GM23338 (cell line): ENCODE data around the gene SH3RF2. TPM values are rescaled to one million over a fixed set of nuclear protein-coding genes. Genes with fewer than 3 reads are reported as not detected.

Source experiments
- ATAC-seq: fragments of 200-7000 bp; cut with Tn5 transposase; 3 replicates; pipeline ENCODE4 v1.9.1; 2020
- DNase-seq: peaks from one replicate; pipeline ENCODE4 v3.0.0-alpha.2; 2015; ENCODE audit warnings: low spot score
- H2AFZ ChIP-seq: fragments of 200-600 bp; sonication (generic); 2 replicates; pipeline ENCODE4 v1.8.0; 2016; ENCODE audit warnings: antibody characterized with exemption, mild to moderate bottlenecking, moderate library complexity
- H3F3A ChIP-seq: fragments of 200-600 bp; sonication (generic); replicated peaks from 2 replicates; pipeline ENCODE4 v1.8.0; 2017; ENCODE audit warnings: antibody characterized with exemption, mixed run types, low read depth
- H3K27ac ChIP-seq: fragments of 200-600 bp; sonication (generic); 2 replicates; pipeline ENCODE4 v1.6.1; 2016; ENCODE audit warnings: low read depth
- H3K27me3 ChIP-seq: fragments of 200-600 bp; sonication (generic); 2 replicates; pipeline ENCODE4 v1.8.0; 2016; ENCODE audit warnings: mild to moderate bottlenecking, mixed run types, moderate library complexity; ENCODE audit not compliant: insufficient read depth
- H3K36me3 ChIP-seq: fragments of 200-600 bp; sonication (generic); 2 replicates; pipeline ENCODE4 v1.8.0; 2016; ENCODE audit warnings: mild to moderate bottlenecking; ENCODE audit not compliant: insufficient read depth
- H3K4me1 ChIP-seq: fragments of 200-600 bp; sonication (generic); 2 replicates; pipeline ENCODE4 v1.8.0; 2016; ENCODE audit warnings: mild to moderate bottlenecking, moderate library complexity; ENCODE audit not compliant: insufficient read depth
- H3K4me2 ChIP-seq: fragments of 200-600 bp; sonication (generic); 2 replicates; pipeline ENCODE4 v1.7.1; 2017; ENCODE audit warnings: mixed run types
- H3K4me3 ChIP-seq: fragments of 200-600 bp; sonication (generic); 2 replicates; pipeline ENCODE4 v1.6.1; 2016; ENCODE audit warnings: mixed run types
- H3K79me2 ChIP-seq: fragments of 200-600 bp; sonication (generic); replicated peaks from 2 replicates; pipeline ENCODE4 v1.8.0; 2017; ENCODE audit warnings: mild to moderate bottlenecking; ENCODE audit not compliant: insufficient read depth
- H3K9me2 ChIP-seq: fragments of 200-600 bp; sonication (generic); 2 replicates; pipeline ENCODE4 v1.8.0; 2017; ENCODE audit not compliant: insufficient read depth
- H4K20me1 ChIP-seq: fragments of 200-600 bp; sonication (generic); replicated peaks from 2 replicates; pipeline ENCODE4 v1.8.0; 2017; ENCODE audit warnings: mild to moderate bottlenecking; ENCODE audit not compliant: insufficient read depth
- H3K27ac Mint-ChIP-seq: 2 replicates; pipeline ENCODE4 v1.8.0; 2020; ENCODE audit warnings: inconsistent platforms, mild to moderate bottlenecking, moderate library complexity, mixed read lengths
- H3K27me3 Mint-ChIP-seq: 3 replicates; pipeline ENCODE4 v1.8.0; 2022; ENCODE audit warnings: low read depth, mild to moderate bottlenecking, moderate library complexity, mixed read lengths, inconsistent platforms; ENCODE audit not compliant: insufficient read depth, poor library complexity
- H3K36me3 Mint-ChIP-seq: 3 replicates; pipeline ENCODE4 v1.8.0; 2021; ENCODE audit warnings: low read depth, mild to moderate bottlenecking, inconsistent platforms, moderate library complexity, mixed read lengths
- H3K4me1 Mint-ChIP-seq: 3 replicates; pipeline ENCODE4 v1.8.0; 2020; ENCODE audit warnings: mild to moderate bottlenecking, inconsistent platforms, mixed read lengths
- H3K4me3 Mint-ChIP-seq: 3 replicates; pipeline ENCODE4 v1.8.0; 2021; ENCODE audit warnings: moderate library complexity, mild to moderate bottlenecking, inconsistent platforms, mixed read lengths
- H3K9me3 Mint-ChIP-seq: 3 replicates; pipeline ENCODE4 v1.8.0; 2020; ENCODE audit warnings: moderate library complexity, mild to moderate bottlenecking, inconsistent platforms, mixed read lengths
- CREB1 ChIP-seq: fragments of 250-450 bp; sonication (Bioruptor Pico); IDR thresholded peaks from 2 replicates; pipeline ENCODE4 v1.5.0; 2020; ENCODE audit warnings: low read depth, mild to moderate bottlenecking, moderate library complexity
- CTCF ChIP-seq, 2 experiments: fragments of 200-600 bp in 1 of 2; sonication (generic) in 1 of 2; conservative IDR thresholded peaks; 2 replicates each; pipeline versions ENCODE4 v1.5.1 to v1.6.1; 2016 to 2017; ENCODE audit warnings: antibody characterized with exemption in 2 of 2, low read depth in 2 of 2, mild to moderate bottlenecking in 2 of 2, moderate library complexity in 1 of 2
- EZH2 ChIP-seq: fragments of 200-600 bp; sonication (generic); IDR thresholded peaks from one replicate; pipeline ENCODE4 v1.8.0; 2017; ENCODE audit warnings: antibody characterized with exemption, mild to moderate bottlenecking, low read depth; ENCODE audit not compliant: unreplicated experiment
- EZH2phosphoT487 ChIP-seq: fragments of 200-600 bp; sonication (generic); IDR thresholded peaks from one replicate; pipeline ENCODE4 v1.8.1; 2018; ENCODE audit warnings: antibody characterized with exemption; ENCODE audit not compliant: unreplicated experiment
- JUNB ChIP-seq: IDR thresholded peaks from one replicate; pipeline ENCODE4 v1.6.1; 2016; ENCODE audit warnings: antibody characterized with exemption; ENCODE audit not compliant: unreplicated experiment
- NANOG ChIP-seq: IDR thresholded peaks from 2 replicates; pipeline ENCODE4 v1.6.1; 2016; ENCODE audit warnings: antibody characterized with exemption, borderline replicate concordance
- POLR2AphosphoS5 ChIP-seq: IDR thresholded peaks from 2 replicates; pipeline ENCODE4 v1.6.1; 2016; ENCODE audit warnings: antibody characterized with exemption, low read depth
- REST ChIP-seq: IDR thresholded peaks from one replicate; pipeline ENCODE4 v1.6.1; 2018; ENCODE audit warnings: antibody characterized with exemption; ENCODE audit not compliant: unreplicated experiment
- STAT1 ChIP-seq: IDR thresholded peaks from one replicate; pipeline ENCODE4 v1.6.1; 2016; ENCODE audit warnings: antibody characterized with exemption; ENCODE audit not compliant: unreplicated experiment
- ZNF114 ChIP-seq: fragments of 250-450 bp; sonication (Bioruptor Pico); IDR thresholded peaks from 2 replicates; pipeline ENCODE4 v1.5.0; 2020; ENCODE audit warnings: mild to moderate bottlenecking, moderate library complexity
- ZNF331 ChIP-seq: fragments of 250-450 bp; sonication (Bioruptor Pico); IDR thresholded peaks from 2 replicates; pipeline ENCODE4 v1.5.0; 2020; ENCODE audit warnings: low read depth, mild to moderate bottlenecking, moderate library complexity
- polyA plus RNA-seq: library from polyadenylated mRNA; unstranded; fragments of >200 nt; fragmentation: Nextera tagmentation; extraction: Ambion mirVana; gene quantifications from 2 replicates; pipeline ENCODE4 v1.2.1, GENCODE V29; 2016
- total RNA-seq: library from RNA; depleted of rRNA; stranded (reverse); fragments of >200 nt; shearing (Covaris generic); gene quantifications from 2 replicates; pipeline ENCODE4 v1.2.3, GENCODE V29; 2014
- TF ChIP-seq, protein P1 (sequence below): IDR thresholded peaks from 2 replicates; pipeline ENCODE4 v1.6.1; 2016; ENCODE audit warnings: antibody characterized with exemption
- TF ChIP-seq, protein P2 (sequence below): fragments of 250-450 bp; sonication (Bioruptor Pico); IDR thresholded peaks from 2 replicates; pipeline ENCODE4 v1.5.0; 2020; ENCODE audit warnings: mild to moderate bottlenecking, moderate library complexity

Gene SH3RF2
- total and polyA plus RNA-seq, 2 experiments from 2014 or later = 1.7 to 2.4 TPM

DNA sequence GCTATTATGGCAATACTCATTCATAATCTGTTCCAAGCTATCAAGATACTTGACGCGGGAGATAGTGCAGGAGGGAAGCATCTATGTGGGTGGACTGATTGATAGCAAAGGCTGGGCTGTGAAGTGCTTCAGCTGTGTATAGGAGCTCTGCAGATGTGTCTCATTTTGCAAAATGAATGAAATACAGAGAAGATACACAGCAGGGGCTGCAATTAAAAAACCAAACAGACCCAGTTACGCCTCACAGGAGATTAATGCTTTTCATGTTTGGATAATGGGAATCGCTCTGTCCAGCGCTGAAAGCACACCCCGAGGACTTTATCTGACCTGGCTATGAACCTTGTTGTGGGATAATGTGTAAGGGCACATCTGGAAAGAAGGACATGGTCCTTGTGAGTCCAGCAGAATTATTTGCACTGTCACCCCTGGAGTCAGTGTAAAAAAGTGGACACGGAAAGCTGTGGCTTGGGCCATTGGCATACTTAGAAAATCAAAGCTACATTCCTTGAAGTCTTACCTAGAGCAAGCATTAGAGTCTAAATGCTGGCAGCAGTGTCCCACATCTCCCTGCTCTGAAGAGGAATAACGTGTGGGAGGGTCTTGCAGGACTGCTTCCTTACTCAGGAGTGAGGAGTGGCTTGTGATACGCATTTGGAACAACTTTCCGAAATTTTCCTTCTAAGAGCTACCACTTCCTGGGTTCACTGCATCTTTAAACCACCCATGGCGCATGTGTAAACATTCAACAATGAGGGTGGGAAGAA lies 2.6 kb downstream of the SH3RF2 start:
- H3F3A ChIP-seq = no peaks in the 10 kb centered on the region
- DNase-seq = no peak
- no peak overlapping the region for H3K27ac ChIP-seq
- H4K20me1 ChIP-seq = no peaks in the 10 kb centered on the region
- peak overlapping the region; percentile 79; the same call in 1 of the 2 replicates for H2AFZ ChIP-seq
- H3K4me1 ChIP-seq = peaks cover 32% of the 10 kb centered on the region
- H3K9me3 Mint-ChIP-seq = no peaks in the 10 kb centered on the region
- no peak overlapping the region; the same call in 1 of the 2 replicates for H3K4me2 ChIP-seq
- H3K79me2 ChIP-seq = no peaks in the 10 kb centered on the region
- H3K27me3 Mint-ChIP-seq = peaks cover 2% of the 10 kb centered on the region
- H3K36me3 Mint-ChIP-seq = no peaks in the 10 kb centered on the region
- ATAC-seq = no peak
- no peak overlapping the region for H3K4me3 Mint-ChIP-seq
- peaks cover 46% of the 10 kb centered on the region for H3K4me1 Mint-ChIP-seq
- no peak overlapping the region for H3K4me3 ChIP-seq
- no peak overlapping the region for H3K27ac Mint-ChIP-seq
- no peaks in the 10 kb centered on the region for H3K9me2 ChIP-seq
- TF ChIP-seq POLR2AphosphoS5 = no peak
- TF ChIP-seq, protein P1, sequence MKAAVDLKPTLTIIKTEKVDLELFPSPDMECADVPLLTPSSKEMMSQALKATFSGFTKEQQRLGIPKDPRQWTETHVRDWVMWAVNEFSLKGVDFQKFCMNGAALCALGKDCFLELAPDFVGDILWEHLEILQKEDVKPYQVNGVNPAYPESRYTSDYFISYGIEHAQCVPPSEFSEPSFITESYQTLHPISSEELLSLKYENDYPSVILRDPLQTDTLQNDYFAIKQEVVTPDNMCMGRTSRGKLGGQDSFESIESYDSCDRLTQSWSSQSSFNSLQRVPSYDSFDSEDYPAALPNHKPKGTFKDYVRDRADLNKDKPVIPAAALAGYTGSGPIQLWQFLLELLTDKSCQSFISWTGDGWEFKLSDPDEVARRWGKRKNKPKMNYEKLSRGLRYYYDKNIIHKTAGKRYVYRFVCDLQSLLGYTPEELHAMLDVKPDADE = no peak
- no peak for TF ChIP-seq EZH2
- TF ChIP-seq ZNF331 (CRISPR knock-in tag) = no peak
- no peak for TF ChIP-seq REST
- no peak for TF ChIP-seq CREB1
- TF ChIP-seq NANOG = no peak
- no peak for TF ChIP-seq JUNB
- TF ChIP-seq ZNF114 (CRISPR knock-in tag) = no peak
- TF ChIP-seq, protein P2, sequence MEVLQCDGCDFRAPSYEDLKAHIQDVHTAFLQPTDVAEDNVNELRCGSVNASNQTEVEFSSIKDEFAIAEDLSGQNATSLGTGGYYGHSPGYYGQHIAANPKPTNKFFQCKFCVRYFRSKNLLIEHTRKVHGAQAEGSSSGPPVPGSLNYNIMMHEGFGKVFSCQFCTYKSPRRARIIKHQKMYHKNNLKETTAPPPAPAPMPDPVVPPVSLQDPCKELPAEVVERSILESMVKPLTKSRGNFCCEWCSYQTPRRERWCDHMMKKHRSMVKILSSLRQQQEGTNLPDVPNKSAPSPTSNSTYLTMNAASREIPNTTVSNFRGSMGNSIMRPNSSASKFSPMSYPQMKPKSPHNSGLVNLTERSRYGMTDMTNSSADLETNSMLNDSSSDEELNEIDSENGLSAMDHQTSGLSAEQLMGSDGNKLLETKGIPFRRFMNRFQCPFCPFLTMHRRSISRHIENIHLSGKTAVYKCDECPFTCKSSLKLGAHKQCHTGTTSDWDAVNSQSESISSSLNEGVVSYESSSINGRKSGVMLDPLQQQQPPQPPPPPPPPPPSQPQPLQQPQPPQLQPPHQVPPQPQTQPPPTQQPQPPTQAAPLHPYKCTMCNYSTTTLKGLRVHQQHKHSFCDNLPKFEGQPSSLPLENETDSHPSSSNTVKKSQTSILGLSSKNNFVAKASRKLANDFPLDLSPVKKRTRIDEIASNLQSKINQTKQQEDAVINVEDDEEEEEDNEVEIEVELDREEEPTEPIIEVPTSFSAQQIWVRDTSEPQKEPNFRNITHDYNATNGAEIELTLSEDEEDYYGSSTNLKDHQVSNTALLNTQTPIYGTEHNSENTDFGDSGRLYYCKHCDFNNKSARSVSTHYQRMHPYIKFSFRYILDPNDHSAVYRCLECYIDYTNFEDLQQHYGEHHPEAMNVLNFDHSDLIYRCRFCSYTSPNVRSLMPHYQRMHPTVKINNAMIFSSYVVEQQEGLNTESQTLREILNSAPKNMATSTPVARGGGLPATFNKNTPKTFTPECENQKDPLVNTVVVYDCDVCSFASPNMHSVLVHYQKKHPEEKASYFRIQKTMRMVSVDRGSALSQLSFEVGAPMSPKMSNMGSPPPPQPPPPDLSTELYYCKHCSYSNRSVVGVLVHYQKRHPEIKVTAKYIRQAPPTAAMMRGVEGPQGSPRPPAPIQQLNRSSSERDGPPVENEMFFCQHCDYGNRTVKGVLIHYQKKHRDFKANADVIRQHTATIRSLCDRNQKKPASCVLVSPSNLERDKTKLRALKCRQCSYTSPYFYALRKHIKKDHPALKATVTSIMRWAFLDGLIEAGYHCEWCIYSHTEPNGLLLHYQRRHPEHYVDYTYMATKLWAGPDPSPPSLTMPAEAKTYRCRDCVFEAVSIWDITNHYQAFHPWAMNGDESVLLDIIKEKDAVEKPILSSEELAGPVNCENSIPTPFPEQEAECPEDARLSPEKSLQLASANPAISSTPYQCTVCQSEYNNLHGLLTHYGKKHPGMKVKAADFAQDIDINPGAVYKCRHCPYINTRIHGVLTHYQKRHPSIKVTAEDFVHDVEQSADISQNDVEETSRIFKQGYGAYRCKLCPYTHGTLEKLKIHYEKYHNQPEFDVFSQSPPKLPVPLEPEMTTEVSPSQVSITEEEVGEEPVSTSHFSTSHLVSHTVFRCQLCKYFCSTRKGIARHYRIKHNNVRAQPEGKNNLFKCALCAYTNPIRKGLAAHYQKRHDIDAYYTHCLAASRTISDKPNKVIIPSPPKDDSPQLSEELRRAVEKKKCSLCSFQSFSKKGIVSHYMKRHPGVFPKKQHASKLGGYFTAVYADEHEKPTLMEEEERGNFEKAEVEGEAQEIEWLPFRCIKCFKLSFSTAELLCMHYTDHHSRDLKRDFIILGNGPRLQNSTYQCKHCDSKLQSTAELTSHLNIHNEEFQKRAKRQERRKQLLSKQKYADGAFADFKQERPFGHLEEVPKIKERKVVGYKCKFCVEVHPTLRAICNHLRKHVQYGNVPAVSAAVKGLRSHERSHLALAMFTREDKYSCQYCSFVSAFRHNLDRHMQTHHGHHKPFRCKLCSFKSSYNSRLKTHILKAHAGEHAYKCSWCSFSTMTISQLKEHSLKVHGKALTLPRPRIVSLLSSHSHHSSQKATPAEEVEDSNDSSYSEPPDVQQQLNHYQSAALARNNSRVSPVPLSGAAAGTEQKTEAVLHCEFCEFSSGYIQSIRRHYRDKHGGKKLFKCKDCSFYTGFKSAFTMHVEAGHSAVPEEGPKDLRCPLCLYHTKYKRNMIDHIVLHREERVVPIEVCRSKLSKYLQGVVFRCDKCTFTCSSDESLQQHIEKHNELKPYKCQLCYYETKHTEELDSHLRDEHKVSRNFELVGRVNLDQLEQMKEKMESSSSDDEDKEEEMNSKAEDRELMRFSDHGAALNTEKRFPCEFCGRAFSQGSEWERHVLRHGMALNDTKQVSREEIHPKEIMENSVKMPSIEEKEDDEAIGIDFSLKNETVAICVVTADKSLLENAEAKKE (CRISPR knock-in tag) = no peak
- no peak for TF ChIP-seq CTCF (conservative IDR thresholded peaks at IDR 0.05; ENCODE audit: low read depth in 2 of 2)
- no peak for TF ChIP-seq STAT1
- TF ChIP-seq EZH2phosphoT487 = no peak
- no peaks in the 10 kb centered on the region for H3K36me3 ChIP-seq
- peaks cover 7% of the 10 kb centered on the region; the same call in 1 of the 2 replicates for H3K27me3 ChIP-seq
